H9 (cell line): ENCODE results near the gene PRG2. TPM values are rescaled to one million over a fixed set of nuclear protein-coding genes. Genes with fewer than 3 reads are reported as not detected.

ENCODE experiments used
- DNase-seq: peaks from one replicate; pipeline ENCODE4 v3.0.0-alpha.2; 2017
- H2AFZ ChIP-seq: one replicate; pipeline ENCODE4 v1.6.1; 2013; ENCODE audit warnings: mild to moderate bottlenecking, low read length, control low read depth, moderate library complexity
- H2AK5ac ChIP-seq: 2 replicates; pipeline ENCODE4 v1.6.1; 2013; ENCODE audit warnings: low read length, control low read depth, mixed read lengths; ENCODE audit not compliant: insufficient read length
- H2BK120ac ChIP-seq: one replicate; pipeline ENCODE4 v1.6.1; 2013; ENCODE audit warnings: low read depth, mild to moderate bottlenecking, low read length, control low read depth, inconsistent platforms; ENCODE audit not compliant: poor library complexity, severe bottlenecking
- H2BK12ac ChIP-seq: 2 replicates; pipeline ENCODE4 v1.6.1; 2013; ENCODE audit warnings: low read length, control low read depth, mixed read lengths, low read depth; ENCODE audit not compliant: insufficient read length
- H2BK15ac ChIP-seq: 2 replicates; pipeline ENCODE4 v1.6.1; 2013; ENCODE audit warnings: low read depth, low read length, control low read depth
- H2BK20ac ChIP-seq: one replicate; pipeline ENCODE4 v1.6.1; 2013; ENCODE audit warnings: low read depth, mild to moderate bottlenecking, low read length, control low read depth, inconsistent platforms; ENCODE audit not compliant: poor library complexity, severe bottlenecking
- H2BK5ac ChIP-seq: 2 replicates; pipeline ENCODE4 v1.6.1; 2013; ENCODE audit warnings: low read length, control low read depth, mixed read lengths; ENCODE audit not compliant: insufficient read length
- H3K14ac ChIP-seq: 2 replicates; pipeline ENCODE4 v1.6.1; 2013; ENCODE audit warnings: low read length, control low read depth; ENCODE audit not compliant: insufficient read depth
- H3K18ac ChIP-seq: 2 replicates; pipeline ENCODE4 v1.6.1; 2013; ENCODE audit warnings: low read depth, mild to moderate bottlenecking, mixed read lengths, low read length, control low read depth; ENCODE audit not compliant: insufficient read length
- H3K23ac ChIP-seq: 2 replicates; pipeline ENCODE4 v1.6.1; 2013; ENCODE audit warnings: low read length, control low read depth, mixed read lengths, low read depth; ENCODE audit not compliant: insufficient read length
- H3K23me2 ChIP-seq: 2 replicates; pipeline ENCODE4 v1.6.1; 2013; ENCODE audit warnings: low read depth, mild to moderate bottlenecking, mixed read lengths, low read length, control low read depth; ENCODE audit not compliant: insufficient read length, poor library complexity, severe bottlenecking
- H3K27ac ChIP-seq: 2 replicates; pipeline ENCODE4 v1.5.1; 2013; ENCODE audit warnings: low read length, control low read depth, mixed read lengths, low read depth; ENCODE audit not compliant: insufficient read length
- H3K27me3 ChIP-seq: 2 replicates; pipeline ENCODE4 v1.6.1; 2013; ENCODE audit warnings: low read length, control low read depth, inconsistent platforms; ENCODE audit not compliant: insufficient read depth
- H3K4ac ChIP-seq: 2 replicates; pipeline ENCODE4 v1.6.1; 2013; ENCODE audit warnings: low read depth, mild to moderate bottlenecking, control low read depth, inconsistent platforms, low read length, moderate library complexity
- H3K4me1 ChIP-seq: 2 replicates; pipeline ENCODE4 v1.6.1; 2013; ENCODE audit warnings: low read length, control low read depth, inconsistent platforms; ENCODE audit not compliant: insufficient read depth
- H3K4me2 ChIP-seq: 2 replicates; pipeline ENCODE4 v1.6.1; 2013; ENCODE audit warnings: low read length, control low read depth, mixed read lengths; ENCODE audit not compliant: insufficient read length, insufficient read depth
- H3K56ac ChIP-seq: 2 replicates; pipeline ENCODE4 v1.6.1; 2013; ENCODE audit warnings: low read depth, mild to moderate bottlenecking, mixed read lengths, low read length, control low read depth; ENCODE audit not compliant: insufficient read length
- H3K79me1 ChIP-seq: 2 replicates; pipeline ENCODE4 v1.6.1; 2013; ENCODE audit warnings: low read depth, mild to moderate bottlenecking, moderate library complexity, low read length, control low read depth, inconsistent platforms; ENCODE audit not compliant: insufficient read depth, poor library complexity, severe bottlenecking
- H3K79me2 ChIP-seq: 2 replicates; pipeline ENCODE4 v1.6.1; 2013; ENCODE audit warnings: low read length, control low read depth, inconsistent platforms; ENCODE audit not compliant: insufficient read depth
- H3K9ac ChIP-seq: 2 replicates; pipeline ENCODE4 v1.6.1; 2013; ENCODE audit warnings: low read length, control low read depth, mixed read lengths; ENCODE audit not compliant: insufficient read length; ENCODE audit errors: extremely low read depth
- H3K9me3 ChIP-seq: one replicate; pipeline ENCODE4 v1.6.1; 2013; ENCODE audit warnings: low read depth, low read length, inconsistent platforms; ENCODE audit not compliant: control insufficient read depth
- H3T11ph ChIP-seq: one replicate; pipeline ENCODE4 v1.6.1; 2013; ENCODE audit warnings: mild to moderate bottlenecking, low read length, control low read depth, inconsistent platforms
- H4K20me1 ChIP-seq: one replicate; pipeline ENCODE4 v1.6.1; 2013; ENCODE audit not compliant: control insufficient read depth, insufficient read length, insufficient read depth
- H4K5ac ChIP-seq: 2 replicates; pipeline ENCODE4 v1.6.1; 2013; ENCODE audit warnings: low read depth, mild to moderate bottlenecking, mixed read lengths, low read length, control low read depth; ENCODE audit not compliant: insufficient read length
- H4K8ac ChIP-seq: replicated peaks from 2 replicates; pipeline ENCODE4 v1.6.1; 2013; ENCODE audit warnings: low read length, control low read depth, mixed read lengths, low read depth; ENCODE audit not compliant: insufficient read length
- H4K91ac ChIP-seq: 2 replicates; pipeline ENCODE4 v1.6.1; 2013; ENCODE audit warnings: low read depth, mild to moderate bottlenecking, moderate library complexity, mixed read lengths, low read length, control low read depth; ENCODE audit not compliant: insufficient read length
- H3K27ac Mint-ChIP-seq, 3 experiments: 2 replicates in 2 of 3; 3 replicates in 1 of 3; pipeline ENCODE4 v1.8.0; 2020 to 2021; ENCODE audit warnings: mixed read lengths in 3 of 3, mild to moderate bottlenecking in 1 of 3, moderate library complexity in 1 of 3
- H3K27me3 Mint-ChIP-seq: 2 replicates; pipeline ENCODE4 v1.8.0; 2021; ENCODE audit warnings: low read depth, mild to moderate bottlenecking, moderate library complexity, mixed read lengths
- H3K36me3 Mint-ChIP-seq, 3 experiments: 2 replicates in 2 of 3; 3 replicates in 1 of 3; pipeline ENCODE4 v1.8.0; 2020 to 2021; ENCODE audit warnings: low read depth in 3 of 3, mixed read lengths in 3 of 3; ENCODE audit not compliant: insufficient read depth in 1 of 3
- H3K4me1 Mint-ChIP-seq, 2 experiments: 2 replicates each; pipeline ENCODE4 v1.8.0; 2020; ENCODE audit warnings: mixed read lengths in 2 of 2
- H3K4me3 Mint-ChIP-seq, 2 experiments: 2 replicates in 1 of 2; 3 replicates in 1 of 2; pipeline ENCODE4 v1.8.0; 2020 to 2021; ENCODE audit warnings: mild to moderate bottlenecking in 2 of 2, mixed read lengths in 2 of 2, moderate library complexity in 1 of 2
- H3K9me3 Mint-ChIP-seq, 2 experiments: 2 replicates in 1 of 2; 3 replicates in 1 of 2; pipeline ENCODE4 v1.8.0; 2020; ENCODE audit warnings: mild to moderate bottlenecking in 2 of 2, mixed read lengths in 2 of 2, moderate library complexity in 1 of 2
- CTCF ChIP-seq: fragments of 200-600 bp; sonication (generic); conservative IDR thresholded peaks from 3 replicates; pipeline ENCODE4 v1.8.0; 2021; ENCODE audit warnings: antibody characterized with exemption, mild to moderate bottlenecking
- WGBS: extraction: QIAGEN DNeasy Blood & Tissue Kit; methylation state at CpG from one replicate; pipeline ENCODE4 v1.1.7; 2013; ENCODE audit warnings: missing lambda C conversion rate, low lambda C conversion rate, mixed read lengths; ENCODE audit not compliant: insufficient read length; ENCODE audit errors: extremely low coverage; 5-methylcytosine and 5-hydroxymethylcytosine counted together
- total RNA-seq: library from RNA; stranded (reverse); gene quantifications from 2 replicates; pipeline ENCODE4 v1.2.1, GENCODE V29; 2021

Gene PRG2
- total RNA-seq, 1 experiment from 2014 or later, result not detected

GRCh38 chr11:57396744-57397143 lies 6.3 kb upstream of the PRG2 start:
- no peaks in the 10 kb centered on the region for H3K79me2 ChIP-seq
- WGBS, result no CpG with 5 or more reads among the region's 2 CpGs
- H4K5ac ChIP-seq, result no peak overlapping the region
- no peak overlapping the region for H3K56ac ChIP-seq
- no peak overlapping the region for H3K14ac ChIP-seq
- no peak overlapping the region for H2BK12ac ChIP-seq
- H3K23me2 ChIP-seq, result no peaks in the 10 kb centered on the region
- no peaks in the 10 kb centered on the region for H3K9me3 Mint-ChIP-seq
- H3K27ac Mint-ChIP-seq, result no peak overlapping the region
- no peak overlapping the region for H3K23ac ChIP-seq
- H4K91ac ChIP-seq, result no peak overlapping the region
- no peak overlapping the region for H2BK5ac ChIP-seq
- DNase-seq, result no peak
- no peak overlapping the region for H3T11ph ChIP-seq
- H2BK120ac ChIP-seq, result no peak overlapping the region
- no peaks in the 10 kb centered on the region for H3K9me3 ChIP-seq
- H3K27me3 Mint-ChIP-seq, result peaks cover 17% of the 10 kb centered on the region
- no peaks in the 10 kb centered on the region for H4K20me1 ChIP-seq
- H2AK5ac ChIP-seq, result no peak overlapping the region
- no peak overlapping the region for H3K9ac ChIP-seq
- no peak overlapping the region for H4K8ac ChIP-seq
- H3K27me3 ChIP-seq, result no peaks in the 10 kb centered on the region
- no peaks in the 10 kb centered on the region for H3K4me1 Mint-ChIP-seq
- no peak overlapping the region for H3K27ac ChIP-seq
- no peak overlapping the region for H3K4me2 ChIP-seq
- H3K36me3 Mint-ChIP-seq, result no peaks in the 10 kb centered on the region
- no peaks in the 10 kb centered on the region for H3K4me1 ChIP-seq
- no peak overlapping the region for H2BK15ac ChIP-seq
- no peak overlapping the region for H3K4me3 Mint-ChIP-seq
- H3K4ac ChIP-seq, result no peak overlapping the region
- H3K18ac ChIP-seq, result no peak overlapping the region
- H2AFZ ChIP-seq, result no peak overlapping the region
- no peak overlapping the region for H2BK20ac ChIP-seq
- no peak for TF ChIP-seq CTCF
- no peaks in the 10 kb centered on the region for H3K79me1 ChIP-seq
